Neutrophil (primary cell): Measurements from ENCODE around the gene POLQ.
"Not testable (repeated sequence)": the region's sequence is repeated elsewhere in the genome, so short reads cannot be mapped to it uniquely, and the experiment has no call there.

Source experiments
- H3K27ac ChIP-seq: fragments of 200-600 bp; sonication (generic); 2 replicates; pipeline ENCODE4 v1.5.1; 2016; ENCODE audit warnings: mild to moderate bottlenecking, moderate library complexity
- H3K27me3 ChIP-seq: fragments of 200-600 bp; sonication (generic); 2 replicates; pipeline ENCODE4 v1.6.0; 2016; ENCODE audit warnings: mild to moderate bottlenecking
- H3K36me3 ChIP-seq: fragments of 200-600 bp; sonication (generic); 2 replicates; pipeline ENCODE4 v1.5.1; 2017
- H3K4me1 ChIP-seq, 2 experiments: fragments of 200-600 bp in 1 of 2; sonication (generic) in 1 of 2; 1 replicate in 1 of 2; 2 replicates in 1 of 2; pipeline versions ENCODE4 v1.5.1 to v1.6.1; 2013 to 2016; ENCODE audit warnings: low read depth in 1 of 2, low read length in 1 of 2, mild to moderate bottlenecking in 1 of 2, moderate library complexity in 1 of 2; ENCODE audit not compliant: control insufficient read depth in 1 of 2, insufficient read depth in 1 of 2
- H3K4me3 ChIP-seq, 2 experiments: fragments of 200-600 bp in 1 of 2; sonication (generic) in 1 of 2; 1 replicate in 1 of 2; 2 replicates in 1 of 2; pipeline ENCODE4 v1.5.1; 2013 to 2016; ENCODE audit warnings: low read depth in 1 of 2, low read length in 1 of 2, mild to moderate bottlenecking in 1 of 2, moderate library complexity in 1 of 2
- H3K9me3 ChIP-seq: fragments of 200-600 bp; sonication (generic); 2 replicates; pipeline ENCODE4 v1.5.1; 2016
- TF ChIP-seq, protein P1 (sequence below): fragments of 200-600 bp; sonication (generic); IDR thresholded peaks from 2 replicates; pipeline ENCODE4 v1.5.1; 2016; ENCODE audit warnings: antibody characterized with exemption

The POLQ gene

DNA sequence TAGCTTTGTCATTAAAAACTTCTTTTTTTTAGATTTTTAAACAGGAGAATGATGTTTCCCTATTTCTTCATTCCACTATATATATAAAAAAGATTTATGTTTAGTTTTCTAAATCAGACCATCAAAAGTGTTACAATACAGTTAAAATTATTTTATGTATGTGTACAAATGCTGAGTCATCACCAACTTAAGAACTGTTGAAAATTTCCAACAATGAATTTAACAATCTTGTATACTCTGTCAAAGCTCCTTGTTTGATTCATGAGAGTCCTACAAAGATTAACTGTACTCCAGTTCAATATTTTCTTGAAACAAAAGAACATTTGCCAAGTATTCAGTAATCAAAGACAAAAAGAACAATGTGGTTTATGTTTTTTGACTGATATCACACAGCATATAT lies 82.0 kb downstream of the POLQ start:
- TF ChIP-seq, protein P1, sequence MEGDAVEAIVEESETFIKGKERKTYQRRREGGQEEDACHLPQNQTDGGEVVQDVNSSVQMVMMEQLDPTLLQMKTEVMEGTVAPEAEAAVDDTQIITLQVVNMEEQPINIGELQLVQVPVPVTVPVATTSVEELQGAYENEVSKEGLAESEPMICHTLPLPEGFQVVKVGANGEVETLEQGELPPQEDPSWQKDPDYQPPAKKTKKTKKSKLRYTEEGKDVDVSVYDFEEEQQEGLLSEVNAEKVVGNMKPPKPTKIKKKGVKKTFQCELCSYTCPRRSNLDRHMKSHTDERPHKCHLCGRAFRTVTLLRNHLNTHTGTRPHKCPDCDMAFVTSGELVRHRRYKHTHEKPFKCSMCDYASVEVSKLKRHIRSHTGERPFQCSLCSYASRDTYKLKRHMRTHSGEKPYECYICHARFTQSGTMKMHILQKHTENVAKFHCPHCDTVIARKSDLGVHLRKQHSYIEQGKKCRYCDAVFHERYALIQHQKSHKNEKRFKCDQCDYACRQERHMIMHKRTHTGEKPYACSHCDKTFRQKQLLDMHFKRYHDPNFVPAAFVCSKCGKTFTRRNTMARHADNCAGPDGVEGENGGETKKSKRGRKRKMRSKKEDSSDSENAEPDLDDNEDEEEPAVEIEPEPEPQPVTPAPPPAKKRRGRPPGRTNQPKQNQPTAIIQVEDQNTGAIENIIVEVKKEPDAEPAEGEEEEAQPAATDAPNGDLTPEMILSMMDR, result no peak
- no peak overlapping the region for H3K27ac ChIP-seq
- no peaks in the 10 kb centered on the region for H3K27me3 ChIP-seq
- H3K9me3 ChIP-seq, result no peaks in the 10 kb centered on the region
- no peaks in the 10 kb centered on the region for H3K4me1 ChIP-seq
- no peak overlapping the region for H3K4me3 ChIP-seq
- peaks cover 38% of the 10 kb centered on the region for H3K36me3 ChIP-seq

DNA sequence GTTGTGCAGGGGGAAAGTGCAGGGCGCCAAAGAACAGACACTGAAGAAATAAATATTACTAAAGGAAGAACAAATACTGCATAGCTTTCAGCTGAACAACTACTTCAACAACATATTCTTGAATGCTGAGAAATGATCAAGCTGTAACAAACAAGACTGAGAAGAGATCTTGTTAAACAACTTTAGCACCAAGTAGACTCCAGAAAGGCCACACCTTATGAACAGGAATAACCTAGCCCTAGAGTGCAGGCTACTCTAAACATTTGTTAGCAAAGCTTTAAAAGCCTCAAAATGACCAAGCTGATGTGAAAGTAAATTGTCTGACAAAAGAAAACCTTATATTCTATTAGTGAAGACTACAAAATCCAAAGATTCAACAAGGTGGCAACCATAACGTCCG lies 83.2 kb downstream of the POLQ start:
- no peak overlapping the region for H3K27ac ChIP-seq
- no peak overlapping the region for H3K4me3 ChIP-seq
- no peaks in the 10 kb centered on the region for H3K4me1 ChIP-seq
- peaks cover 34% of the 10 kb centered on the region for H3K36me3 ChIP-seq
- H3K9me3 ChIP-seq, result no peaks in the 10 kb centered on the region
- TF ChIP-seq, protein P1, result no peak
- H3K27me3 ChIP-seq, result no peaks in the 10 kb centered on the region

DNA sequence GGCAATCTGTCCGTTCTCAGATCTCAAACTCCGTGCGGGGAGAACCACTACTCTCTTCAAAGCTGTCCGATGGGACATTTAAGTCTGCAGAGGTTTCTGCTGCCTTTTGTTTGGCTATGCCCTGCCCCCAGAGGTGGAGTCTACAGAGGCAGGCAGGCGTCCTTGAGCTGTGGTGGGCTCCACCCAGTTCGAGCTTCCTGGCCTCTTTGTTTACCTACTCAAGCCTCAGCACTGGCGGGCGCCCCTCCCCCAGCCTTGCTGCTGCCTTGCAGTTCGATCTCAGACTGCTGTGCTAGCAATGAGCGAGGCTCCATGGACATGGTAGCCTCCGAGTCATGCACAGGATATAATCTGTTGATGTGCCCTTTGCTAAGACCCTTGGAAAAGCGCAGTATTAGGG lies 94.0 kb downstream of the POLQ start:
- not testable (repeated sequence) for H3K27me3 ChIP-seq, H3K4me1 ChIP-seq, H3K36me3 ChIP-seq, H3K4me3 ChIP-seq, H3K9me3 ChIP-seq, H3K27ac ChIP-seq

DNA sequence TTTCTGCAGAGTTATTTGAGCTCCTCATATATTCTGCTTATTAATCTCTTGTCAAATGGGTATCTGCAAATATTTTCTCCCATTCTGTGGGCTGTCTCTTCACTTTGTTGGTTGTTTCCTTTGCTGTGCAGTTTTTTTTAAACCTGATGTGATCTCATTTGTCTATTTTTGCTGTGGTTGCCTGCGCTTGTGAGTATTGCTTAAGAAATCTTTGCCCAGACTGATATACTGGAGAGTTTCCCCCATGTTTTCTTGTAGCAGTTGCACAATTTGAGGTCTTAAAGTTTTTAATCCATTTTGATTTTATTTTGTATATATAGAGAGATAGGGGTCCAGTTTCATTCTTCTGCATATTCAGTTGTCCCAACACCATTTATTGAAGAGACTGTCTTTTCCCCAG lies 102.3 kb downstream of the POLQ start:
- no peaks in the 10 kb centered on the region for H3K4me1 ChIP-seq
- peaks cover 14% of the 10 kb centered on the region for H3K36me3 ChIP-seq
- no peaks in the 10 kb centered on the region for H3K27me3 ChIP-seq
- no peak overlapping the region for H3K4me3 ChIP-seq
- TF ChIP-seq, protein P1, result no peak
- H3K27ac ChIP-seq, result no peak overlapping the region
- no peaks in the 10 kb centered on the region for H3K9me3 ChIP-seq

DNA sequence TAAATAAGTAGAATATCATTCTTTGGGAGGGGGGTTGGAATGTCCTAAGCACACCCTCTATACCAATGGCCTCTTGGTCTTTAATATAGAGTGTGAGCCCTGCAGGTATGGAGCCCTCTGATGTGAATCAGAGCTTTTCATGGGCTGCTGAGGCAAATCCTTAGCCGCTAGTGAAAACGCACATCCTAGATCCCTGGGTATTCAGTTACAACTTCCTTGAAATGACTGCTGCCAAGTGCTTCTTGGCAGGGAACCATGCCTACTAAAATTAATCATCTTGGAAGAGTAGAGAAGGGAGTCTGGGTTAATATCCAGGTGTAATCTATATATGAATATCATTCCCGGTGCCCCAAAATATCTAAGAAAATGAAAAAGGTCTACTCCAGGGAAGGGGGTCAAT lies 109.1 kb downstream of the POLQ start:
- H3K27ac ChIP-seq, result no peak overlapping the region
- no peaks in the 10 kb centered on the region for H3K4me1 ChIP-seq
- TF ChIP-seq, protein P1, result no peak
- peaks cover 50% of the 10 kb centered on the region for H3K36me3 ChIP-seq
- no peaks in the 10 kb centered on the region for H3K9me3 ChIP-seq
- H3K27me3 ChIP-seq, result no peaks in the 10 kb centered on the region
- no peak overlapping the region for H3K4me3 ChIP-seq

DNA sequence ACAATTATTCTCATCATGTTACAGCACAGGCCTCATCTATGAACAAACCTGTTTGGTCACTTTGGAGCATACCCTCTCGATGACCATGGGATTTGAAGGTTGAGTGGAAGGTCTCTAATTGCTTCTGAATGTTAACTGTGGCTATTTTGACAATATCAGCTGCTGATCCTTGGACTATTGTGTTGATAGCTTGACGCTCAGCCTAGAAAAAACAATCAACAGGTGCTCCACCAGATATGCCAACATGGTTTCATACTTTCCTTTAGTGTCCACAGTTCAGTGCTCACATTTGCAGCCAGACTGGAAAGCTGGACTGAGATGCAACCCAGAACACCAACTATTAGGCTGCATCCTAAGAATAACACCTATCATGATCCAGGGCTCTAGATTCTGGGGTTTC lies 109.7 kb downstream of the POLQ start:
- Histone ChIP-seq H3K27me3 (no peaks in the 10 kb centered on the region), H3K4me3 (no peak overlapping the region), H3K4me1 (no peaks in the 10 kb centered on the region), H3K9me3 (no peaks in the 10 kb centered on the region), H3K36me3 (peaks cover 55% of the 10 kb centered on the region), H3K27ac (no peak overlapping the region)
- TF ChIP-seq, protein P1, result no peak
